Measurements from ENCODE around the gene UBR4.

DNA sequence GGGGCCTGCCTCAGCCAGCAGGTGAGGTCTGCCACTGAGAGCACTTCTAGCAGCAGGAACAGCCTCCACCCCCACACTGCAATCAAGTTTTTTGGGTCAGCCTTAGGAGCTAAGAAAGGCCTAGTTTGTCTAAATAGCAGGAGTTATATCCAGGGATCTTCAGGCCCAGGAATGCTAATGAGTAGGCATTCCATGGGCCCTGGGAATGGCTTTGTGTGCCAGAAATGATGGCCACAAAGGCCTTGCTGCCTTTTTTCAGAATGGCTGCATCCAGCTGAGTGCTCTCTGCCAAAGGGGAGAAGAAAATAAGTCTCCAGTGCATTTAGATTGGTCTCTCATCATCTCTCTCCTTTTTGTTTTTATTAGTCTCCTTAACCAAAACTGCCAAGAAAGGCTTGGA lies 44.4 kb upstream of the UBR4 start:
- TF ChIP-seq CTCF (IDR thresholded peaks at IDR 0.05) (no peak), SIN3A (IDR thresholded peaks at IDR 0.05; ENCODE audit: borderline replicate concordance, low read depth, low read length) (no peak), REST (IDR thresholded peaks at IDR 0.05; ENCODE audit: low read depth, low read length) (no peak), EP300 (IDR thresholded peaks at IDR 0.05; ENCODE audit: borderline replicate concordance in 1 of 2, low read depth in 1 of 2, low read length in 1 of 2) (no peak), MAX (IDR thresholded peaks at IDR 0.05; ENCODE audit: low read depth) (no peak), FOXM1 (IDR thresholded peaks at IDR 0.05; ENCODE audit: low read depth) (no peak), SMC3 (IDR thresholded peaks at IDR 0.05; ENCODE audit: low read depth, low read length) (no peak), POLR2AphosphoS5 (IDR thresholded peaks at IDR 0.05; ENCODE audit: low read depth, low read length) (no peak), FOSL2 (IDR thresholded peaks at IDR 0.05; ENCODE audit: borderline replicate concordance, low read depth) (no peak), CHD2 (IDR thresholded peaks at IDR 0.05; ENCODE audit: low read length, partially characterized antibody) (no peak), MXI1 (IDR thresholded peaks at IDR 0.05; ENCODE audit: low read depth, low read length) (no peak), NRF1 (IDR thresholded peaks at IDR 0.05; ENCODE audit: low read depth, low read length) (no peak)
- TF ChIP-seq, protein P1, sequence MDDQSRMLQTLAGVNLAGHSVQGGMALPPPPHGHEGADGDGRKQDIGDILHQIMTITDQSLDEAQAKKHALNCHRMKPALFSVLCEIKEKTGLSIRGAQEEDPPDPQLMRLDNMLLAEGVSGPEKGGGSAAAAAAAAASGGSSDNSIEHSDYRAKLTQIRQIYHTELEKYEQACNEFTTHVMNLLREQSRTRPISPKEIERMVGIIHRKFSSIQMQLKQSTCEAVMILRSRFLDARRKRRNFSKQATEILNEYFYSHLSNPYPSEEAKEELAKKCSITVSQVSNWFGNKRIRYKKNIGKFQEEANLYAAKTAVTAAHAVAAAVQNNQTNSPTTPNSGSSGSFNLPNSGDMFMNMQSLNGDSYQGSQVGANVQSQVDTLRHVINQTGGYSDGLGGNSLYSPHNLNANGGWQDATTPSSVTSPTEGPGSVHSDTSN (IDR thresholded peaks at IDR 0.05): no peak
